AG10803 (cell line): ENCODE data around the gene CD180.

Experiments used
- DNase-seq: peaks from one replicate; pipeline ENCODE4 v3.0.0; 2010; ENCODE audit warnings: low read depth
- H3K4me3 ChIP-seq: 2 replicates; pipeline ENCODE4 v1.5.1; 2011; ENCODE audit warnings: mild to moderate bottlenecking, low read length, control low read depth
- CTCF ChIP-seq: conservative IDR thresholded peaks from 2 replicates; pipeline ENCODE4 v1.5.1; 2011; ENCODE audit warnings: mild to moderate bottlenecking, low read length, control low read depth, inconsistent platforms

The CD180 gene

GRCh38 chr5:67196537-67197059, at the start of gene CD180:
CD180 (minus strand) TSS chr5:67196799; CDS start chr5:67196641, 158 bp downstream.
- no peak within 1 kb of the TSS for H3K4me3 ChIP-seq
- DNase-seq = no peak
- no peak for TF ChIP-seq CTCF

GRCh38 chr5:67246108-67246507, 49.5 kb upstream of the CD180 start:
- DNase-seq = peak; percentile 78
- TF ChIP-seq CTCF = peak; percentile 68
- H3K4me3 ChIP-seq = no peak overlapping the region

GRCh38 chr5:67245259-67245846, 48.8 kb upstream of the CD180 start:
- no peak for TF ChIP-seq CTCF
- no peak for DNase-seq
- no peak overlapping the region for H3K4me3 ChIP-seq

- DNase-seq = no peak
- H3K4me3 ChIP-seq = no peak overlapping the region
- no peak for TF ChIP-seq CTCF
Observed at GRCh38 chr5:67244345-67244793, 47.8 kb upstream of the CD180 start.

- H3K4me3 ChIP-seq = no peak overlapping the region
- DNase-seq = no peak
- no peak for TF ChIP-seq CTCF
Observed at GRCh38 chr5:67243944-67244343, 47.3 kb upstream of the CD180 start.

GRCh38 chr5:67243349-67243748, 46.8 kb upstream of the CD180 start:
- DNase-seq = no peak
- no peak for TF ChIP-seq CTCF
- no peak overlapping the region for H3K4me3 ChIP-seq

- no peak for DNase-seq
- TF ChIP-seq CTCF = no peak
Observed at GRCh38 chr5:67241326-67241725, 44.7 kb upstream of the CD180 start.

More at GRCh38 chr5:67241326-67241725, 44.7 kb upstream of the CD180 start:
- no peak overlapping the region for H3K4me3 ChIP-seq
